IPS DF 6.9 (cell line): Measurements from ENCODE around the gene LGMN.
"Not testable (repeated sequence)": the region's sequence is repeated elsewhere in the genome, so short reads cannot be mapped to it uniquely, and the experiment has no call there.

Experiments used
- DNase-seq: peaks from one replicate; pipeline ENCODE4 v3.0.0-alpha.2; 2013; ENCODE audit warnings: low read depth, low spot score
- H3K27ac ChIP-seq: one replicate; pipeline ENCODE4 v1.5.1; 2013; ENCODE audit warnings: low read length, control low read depth
- H3K27me3 ChIP-seq: 2 replicates; pipeline ENCODE4 v1.6.1; 2013; ENCODE audit warnings: mild to moderate bottlenecking, low read length; ENCODE audit not compliant: control insufficient read depth, insufficient read depth
- H3K36me3 ChIP-seq: 2 replicates; pipeline ENCODE4 v1.6.1; 2013; ENCODE audit warnings: low read length; ENCODE audit not compliant: control insufficient read depth, insufficient read depth
- H3K4me1 ChIP-seq: 2 replicates; pipeline ENCODE4 v1.6.1; 2013; ENCODE audit warnings: low read length; ENCODE audit not compliant: control insufficient read depth, insufficient read depth
- H3K4me3 ChIP-seq: 2 replicates; pipeline ENCODE4 v1.5.1; 2013; ENCODE audit warnings: mild to moderate bottlenecking, low read length
- H3K9me3 ChIP-seq: 2 replicates; pipeline ENCODE4 v1.6.1; 2013; ENCODE audit warnings: low read length, inconsistent platforms; ENCODE audit not compliant: control insufficient read depth, insufficient read depth
- WGBS: extraction: QIAGEN DNeasy Blood & Tissue Kit; methylation state at CpG from one replicate; pipeline ENCODE4 v1.1.7; 2013; ENCODE audit warnings: mixed read lengths, missing lambda C conversion rate; ENCODE audit not compliant: insufficient read length, insufficient coverage; 5-methylcytosine and 5-hydroxymethylcytosine counted together

The LGMN gene

GRCh38 chr14:92686411-92686899, 62.0 kb downstream of the LGMN start:
- H3K27ac ChIP-seq, result no peak overlapping the region
- H3K27me3 ChIP-seq, result peaks cover 8% of the 10 kb centered on the region; the same call in 1 of the 2 replicates
- WGBS, result no CpG with 5 or more reads among the region's 9 CpGs
- DNase-seq, result no peak
- H3K4me3 ChIP-seq, result no peak overlapping the region
- peaks cover 5% of the 10 kb centered on the region for H3K4me1 ChIP-seq
- no peaks in the 10 kb centered on the region for H3K9me3 ChIP-seq
- no peaks in the 10 kb centered on the region; the same call in 1 of the 2 replicates for H3K36me3 ChIP-seq

GRCh38 chr14:92685784-92686355, 62.6 kb downstream of the LGMN start:
- Histone ChIP-seq H3K36me3 (no peaks in the 10 kb centered on the region; the same call in 1 of the 2 replicates), H3K4me1 (peaks cover 7% of the 10 kb centered on the region), H3K4me3 (no peak overlapping the region), H3K27me3 (peaks cover 8% of the 10 kb centered on the region; the same call in 1 of the 2 replicates), H3K9me3 (no peaks in the 10 kb centered on the region), H3K27ac (no peak overlapping the region)
- no peak for DNase-seq
- no CpG with 5 or more reads among the region's 4 CpGs for WGBS

DNA sequence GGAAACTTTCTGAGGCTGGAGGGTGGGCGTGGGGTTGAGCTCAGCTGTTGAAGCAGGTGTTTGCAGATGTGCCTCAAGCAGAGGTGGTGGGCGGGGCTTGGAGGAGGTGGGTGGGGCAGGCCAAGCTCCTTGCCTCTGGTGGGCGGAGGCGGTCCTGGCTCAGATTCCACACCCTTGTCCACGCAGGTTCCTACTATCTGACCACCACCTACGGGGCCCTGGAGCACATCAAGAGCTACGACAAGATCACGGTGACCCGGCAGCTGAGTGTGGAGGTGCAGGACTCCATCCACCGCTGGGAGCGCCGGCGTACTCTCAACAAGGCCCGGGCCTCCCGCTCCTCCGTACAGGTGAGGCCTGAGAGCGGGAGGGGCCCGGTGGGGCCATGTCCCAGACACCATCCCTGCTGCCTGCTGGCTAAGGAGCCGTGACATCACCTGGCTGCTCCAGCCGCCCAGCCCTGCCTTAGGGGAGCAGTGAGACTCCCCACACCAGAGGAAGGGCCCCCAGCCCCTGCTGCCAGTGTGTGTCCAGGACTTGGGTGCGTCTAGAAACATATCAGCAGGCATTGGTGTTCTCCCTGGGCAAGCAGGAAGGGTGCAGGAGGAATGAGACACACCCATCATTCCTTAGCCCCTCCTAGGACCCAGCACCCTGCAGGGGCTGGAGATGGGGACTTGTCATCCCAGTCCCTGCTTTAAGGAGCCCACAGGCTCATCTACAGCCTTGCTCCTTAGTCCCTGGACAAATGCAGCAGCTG, 63.4 kb downstream of the LGMN start:
- Histone ChIP-seq H3K36me3 (no peaks in the 10 kb centered on the region; the same call in 1 of the 2 replicates), H3K27me3 (peaks cover 8% of the 10 kb centered on the region; the same call in 1 of the 2 replicates), H3K9me3 (no peaks in the 10 kb centered on the region), H3K4me3 (no peak overlapping the region), H3K4me1 (peaks cover 7% of the 10 kb centered on the region), H3K27ac (no peak overlapping the region)
- DNase-seq, result no peak
- no CpG with 5 or more reads among the region's 21 CpGs for WGBS

DNA sequence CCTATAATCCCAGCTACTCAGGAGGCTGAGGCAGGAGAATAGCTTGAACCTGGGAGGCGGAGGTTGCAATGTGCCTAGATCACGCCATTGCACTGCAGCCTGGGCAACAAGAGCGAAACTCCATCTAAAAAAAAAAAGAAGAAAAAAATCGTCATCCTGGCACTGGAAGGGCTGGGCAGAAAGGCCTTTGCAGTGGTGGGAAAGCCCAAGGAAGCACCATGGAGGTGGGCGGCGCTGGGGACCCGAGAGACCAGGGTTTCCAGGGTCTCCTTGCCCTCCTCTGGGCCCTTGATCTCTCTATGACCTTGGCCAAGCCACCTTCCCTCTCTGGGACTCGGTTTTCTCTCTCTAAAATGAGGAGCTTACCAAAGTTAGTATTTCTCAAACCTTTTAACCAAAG, 65.4 kb downstream of the LGMN start:
- Histone ChIP-seq H3K27me3 (peaks cover 8% of the 10 kb centered on the region; the same call in 1 of the 2 replicates), H3K36me3 (no peaks in the 10 kb centered on the region; the same call in 1 of the 2 replicates), H3K4me1 (peaks cover 7% of the 10 kb centered on the region), H3K4me3 (no peak overlapping the region), H3K27ac (no peak overlapping the region), H3K9me3 (no peaks in the 10 kb centered on the region)
- no peak for DNase-seq
- no CpG with 5 or more reads among the region's 8 CpGs for WGBS

GRCh38 chr14:92680781-92681650, 67.4 kb downstream of the LGMN start:
- H3K4me3 ChIP-seq, result no peak overlapping the region
- H3K9me3 ChIP-seq, result no peaks in the 10 kb centered on the region
- no CpG with 5 or more reads among the region's 13 CpGs for WGBS
- H3K27me3 ChIP-seq, result no peaks in the 10 kb centered on the region
- H3K27ac ChIP-seq, result no peak overlapping the region
- peaks cover 2% of the 10 kb centered on the region; the same call in 1 of the 2 replicates for H3K4me1 ChIP-seq
- DNase-seq, result no peak
- H3K36me3 ChIP-seq, result no peaks in the 10 kb centered on the region

GRCh38 chr14:92680330-92680729, 68.1 kb downstream of the LGMN start:
- not testable (repeated sequence) for DNase-seq, H3K9me3 ChIP-seq, H3K27ac ChIP-seq, H3K4me3 ChIP-seq, H3K4me1 ChIP-seq, H3K36me3 ChIP-seq, H3K27me3 ChIP-seq
- no CpG with 5 or more reads among the region's 4 CpGs for WGBS

GRCh38 chr14:92679246-92679645, 69.2 kb downstream of the LGMN start:
- Histone ChIP-seq H3K9me3 (no peaks in the 10 kb centered on the region), H3K27me3 (no peaks in the 10 kb centered on the region), H3K27ac (no peak overlapping the region), H3K4me3 (no peak overlapping the region), H3K36me3 (no peaks in the 10 kb centered on the region), H3K4me1 (0 out of 2 replicates have a peak, but pooled peaks cover 2% of the 10 kb centered on the region)
- DNase-seq, result no peak
- WGBS, result no CpG with 5 or more reads among the region's 4 CpGs

GRCh38 chr14:92678766-92679165, 69.7 kb downstream of the LGMN start:
- Histone ChIP-seq H3K4me3 (no peak overlapping the region), H3K27me3 (no peaks in the 10 kb centered on the region), H3K9me3 (no peaks in the 10 kb centered on the region), H3K4me1 (0 out of 2 replicates have a peak, but pooled peaks cover 2% of the 10 kb centered on the region), H3K36me3 (no peaks in the 10 kb centered on the region), H3K27ac (no peak overlapping the region)
- DNase-seq, result no peak
- no CpG with 5 or more reads among the region's 5 CpGs for whole genome bisulfite sequencing

DNA sequence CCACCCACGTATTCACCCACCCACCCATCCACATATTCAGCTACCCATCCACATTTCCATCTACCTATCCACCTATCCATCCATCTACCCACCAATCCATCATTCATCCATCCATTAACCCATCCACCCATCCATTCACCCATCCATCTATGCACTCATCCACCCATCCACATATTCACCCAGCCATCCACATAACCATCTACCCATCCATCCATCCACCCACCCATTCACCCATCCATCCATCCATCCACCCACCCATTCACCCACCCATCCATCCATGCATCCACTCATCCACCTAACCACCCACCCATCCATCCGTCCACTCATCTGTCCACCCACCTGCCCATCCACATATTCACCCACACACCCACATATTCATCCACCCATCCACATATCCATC, 70.5 kb downstream of the LGMN start:
- H3K27ac ChIP-seq, result no peak overlapping the region
- H3K4me3 ChIP-seq, result no peak overlapping the region
- H3K27me3 ChIP-seq, result no peaks in the 10 kb centered on the region
- no peaks in the 10 kb centered on the region for H3K9me3 ChIP-seq
- no peaks in the 10 kb centered on the region for H3K36me3 ChIP-seq
- 0 out of 2 replicates have a peak, but pooled peaks cover 2% of the 10 kb centered on the region for H3K4me1 ChIP-seq
- no peak for DNase-seq
- WGBS, result no CpG with 5 or more reads among the region's 2 CpGs

GRCh38 chr14:92677087-92677668, 71.2 kb downstream of the LGMN start:
- H3K9me3 ChIP-seq, result no peaks in the 10 kb centered on the region
- H3K4me3 ChIP-seq, result no peak overlapping the region
- WGBS, result no CpG with 5 or more reads among the region's 4 CpGs
- DNase-seq, result no peak
- H3K4me1 ChIP-seq, result 0 out of 2 replicates have a peak, but pooled peaks cover 2% of the 10 kb centered on the region
- H3K36me3 ChIP-seq, result no peaks in the 10 kb centered on the region
- no peak overlapping the region for H3K27ac ChIP-seq
- no peaks in the 10 kb centered on the region for H3K27me3 ChIP-seq
